Thoracic aorta (tissue), 2 donors: ENCODE results near the gene MAP4. TPM values are rescaled to one million over a fixed set of nuclear protein-coding genes. Genes with fewer than 3 reads are reported as not detected.
A peak's percentile ranks its signal among the peaks of the same experiment; 100 is the strongest.

Experiments
- ATAC-seq: fragments of 150-250 bp; one replicate; pipeline ENCODE4 v1.8.0; 2017; ENCODE audit warnings: low read depth; ENCODE audit not compliant: insufficient number of reproducible peaks, low FRiP score
- DNase-seq: peaks from one replicate; pipeline ENCODE4 v3.0.0-alpha.2; 2020; ENCODE audit warnings: low spot score
- H3K27ac ChIP-seq, 2 donors: fragments of 200-600 bp; sonication (generic); 1 replicate in 1 of 2; 2 replicates in 1 of 2; pipeline ENCODE4 v1.5.1; 2016; ENCODE audit warnings: mild to moderate bottlenecking in 2 of 2, moderate library complexity in 2 of 2
- H3K27me3 ChIP-seq: fragments of 200-600 bp; sonication (generic); replicated peaks from 2 replicates; pipeline ENCODE4 v1.6.0; 2016; ENCODE audit warnings: mild to moderate bottlenecking; ENCODE audit not compliant: insufficient read depth
- H3K36me3 ChIP-seq: fragments of 200-600 bp; sonication (generic); one replicate; pipeline ENCODE4 v1.5.1; 2016
- H3K4me1 ChIP-seq, 2 donors: fragments of 200-600 bp; sonication (generic); 1 replicate in 1 of 2; 2 replicates in 1 of 2; pipeline versions ENCODE4 v1.5.1 to v1.6.0; 2016; ENCODE audit warnings: low read depth in 2 of 2, mild to moderate bottlenecking in 1 of 2; ENCODE audit not compliant: control insufficient read depth in 1 of 2
- H3K4me3 ChIP-seq: fragments of 200-600 bp; sonication (generic); 2 replicates; pipeline ENCODE4 v1.5.1; 2016; ENCODE audit warnings: mild to moderate bottlenecking
- H3K9me3 ChIP-seq: fragments of 200-600 bp; sonication (generic); 2 replicates; pipeline ENCODE4 v1.5.1; 2016
- CTCF ChIP-seq: fragments of 200-600 bp; sonication (generic); IDR thresholded peaks from one replicate; pipeline ENCODE4 v1.5.1; 2019; ENCODE audit warnings: antibody characterized with exemption
- total RNA-seq, 2 donors: library from RNA; depleted of rRNA; stranded (reverse); fragments of >200 nt; gene quantifications; one replicate each; pipeline versions ENCODE4 v1.1.0 to v1.2.3, GENCODE V29; 2016

Gene MAP4
- total RNA-seq, 2 donors from 2014 or later = 252 to 264 TPM

- H3K27me3 ChIP-seq = no peaks in the 10 kb centered on the region
- ATAC-seq (no peak), DNase-seq (no peak)
- no peak for TF ChIP-seq CTCF
- H3K36me3 ChIP-seq = no peaks in the 10 kb centered on the region
- H3K9me3 ChIP-seq = no peaks in the 10 kb centered on the region
- H3K4me3 ChIP-seq = no peak overlapping the region
- peak overlapping the region in 1 of 2 donors; percentile 28 for H3K27ac ChIP-seq
- H3K4me1 ChIP-seq = peaks cover 26 to 68% of the 10 kb centered on the region in 2 donors
Measured at GRCh38 chr3:48004694-48005093, 11.5 kb downstream of the MAP4 start.

GRCh38 chr3:48002787-48003186 is 13.4 kb downstream of the MAP4 start:
- Histone ChIP-seq H3K36me3 (no peaks in the 10 kb centered on the region), H3K4me1 (peaks cover 31 to 78% of the 10 kb centered on the region in 2 donors), H3K27ac (no peak overlapping the region), H3K4me3 (no peak overlapping the region), H3K9me3 (no peaks in the 10 kb centered on the region), H3K27me3 (no peaks in the 10 kb centered on the region)
- no peak for TF ChIP-seq CTCF
- no peak for ATAC-seq
- no peak for DNase-seq

- Histone ChIP-seq H3K27me3 (no peaks in the 10 kb centered on the region), H3K36me3 (no peaks in the 10 kb centered on the region), H3K4me1 (peaks cover 35 to 78% of the 10 kb centered on the region in 2 donors), H3K27ac (peak overlapping the region in 1 of 2 donors; percentile 19), H3K4me3 (no peak overlapping the region), H3K9me3 (no peaks in the 10 kb centered on the region)
- DNase-seq (no peak), ATAC-seq (no peak)
- TF ChIP-seq CTCF = no peak
Measured at GRCh38 chr3:48001991-48002390, 14.2 kb downstream of the MAP4 start.

- Histone ChIP-seq H3K27ac (peak overlapping the region; percentile 21 to 68), H3K4me3 (peak overlapping the region; percentile 20), H3K36me3 (no peaks in the 10 kb centered on the region), H3K4me1 (peaks cover 36 to 84% of the 10 kb centered on the region in 2 donors), H3K9me3 (no peaks in the 10 kb centered on the region), H3K27me3 (no peaks in the 10 kb centered on the region)
- ATAC-seq (no peak), DNase-seq (no peak)
- TF ChIP-seq CTCF = no peak
Measured at GRCh38 chr3:48000212-48000611, 16.0 kb downstream of the MAP4 start.

- no peaks in the 10 kb centered on the region for H3K36me3 ChIP-seq
- H3K9me3 ChIP-seq = no peaks in the 10 kb centered on the region
- no peak overlapping the region for H3K4me3 ChIP-seq
- ATAC-seq (no peak), DNase-seq (no peak)
- no peak for TF ChIP-seq CTCF
- H3K27ac ChIP-seq = peak overlapping the region in 1 of 2 donors; percentile 33
- peaks cover 23 to 62% of the 10 kb centered on the region in 2 donors for H3K4me1 ChIP-seq
- no peaks in the 10 kb centered on the region for H3K27me3 ChIP-seq
Measured at GRCh38 chr3:47996440-47996839, 19.8 kb downstream of the MAP4 start.
